ENCODE results near the gene C4orf50.

The C4orf50 gene

GRCh38 chr4:5851637-5852301, 166.5 kb downstream of the C4orf50 start:
- FAIRE-seq, result no peak
